Transverse colon (tissue), 4 donors: ENCODE data around the gene PICK1. TPM values are rescaled to one million over a fixed set of nuclear protein-coding genes. Genes with fewer than 3 reads are reported as not detected.
"Not testable (repeated sequence)": the region's sequence is repeated elsewhere in the genome, so short reads cannot be mapped to it uniquely, and the experiment has no call there.

Experiments used
- DNase-seq: peaks from one replicate; pipeline ENCODE4 v3.0.0-alpha.2; 2019
- H3K27ac ChIP-seq, 4 donors: fragments of 200-600 bp; sonication (generic); 2 replicates each; pipeline ENCODE4 v1.5.1; 2016 to 2018; ENCODE audit warnings: inconsistent platforms in 4 of 4
- H3K27me3 ChIP-seq: fragments of 200-600 bp; sonication (generic); 2 replicates; pipeline ENCODE4 v1.5.1; 2017; ENCODE audit warnings: inconsistent platforms
- H3K36me3 ChIP-seq, 4 donors: fragments of 200-600 bp; sonication (generic); 2 replicates each; pipeline ENCODE4 v1.5.1; 2017 to 2019; ENCODE audit warnings: inconsistent platforms in 4 of 4
- H3K4me1 ChIP-seq, 4 donors: fragments of 200-600 bp; sonication (generic); 2 replicates each; pipeline ENCODE4 v1.5.1; 2017 to 2020; ENCODE audit warnings: inconsistent platforms in 4 of 4
- H3K4me3 ChIP-seq, 4 donors: fragments of 200-600 bp; sonication (generic); 1 replicate in 1 of 4; 2 replicates in 3 of 4; pipeline versions ENCODE4 v1.5.1 to v1.6.1; 2017 to 2019; ENCODE audit warnings: inconsistent platforms in 4 of 4
- H3K9me3 ChIP-seq, 2 donors: fragments of 200-600 bp; sonication (generic); 2 replicates each; pipeline ENCODE4 v1.5.1; 2017 to 2019; ENCODE audit warnings: inconsistent platforms in 2 of 2
- EP300 ChIP-seq: sonication (generic); formaldehyde crosslinking; IDR thresholded peaks from one replicate; pipeline ENCODE4 v1.6.1; 2017; ENCODE audit warnings: antibody characterized with exemption, low read depth
- POLR2A ChIP-seq: fragments of 450-650 bp; IDR thresholded peaks from one replicate; pipeline ENCODE4 v1.6.1; 2016; ENCODE audit warnings: antibody characterized with exemption, mild to moderate bottlenecking, moderate library complexity
- POLR2AphosphoS5 ChIP-seq, 3 donors: sonication (generic); formaldehyde crosslinking; IDR thresholded peaks; one replicate each; pipeline ENCODE4 v1.6.1; 2016; ENCODE audit warnings: antibody characterized with exemption in 3 of 3
- WGBS, 2 donors: methylation state at CpG; one replicate each; pipeline ENCODE4 v1.1.5; 2018; ENCODE audit warnings: low coverage in 1 of 2; 5-methylcytosine and 5-hydroxymethylcytosine counted together
- in situ Hi-C, 4 donors: fragments of 200-750 bp; cut with MboI; loops; one replicate each; pipeline versions ENCODE4 v1.15.0 to v1.15.1; 2017; ENCODE audit warnings: low sequenced_read_pairs in 3 of 4, low pct_ligation_motif_present in 1 of 4, low pct_unique_long_range_greater_than_20kb in 1 of 4
- intact Hi-C: fragments of 100-400 bp; cut with DNase I; formaldehyde crosslinking; loops from one replicate; pipeline ENCODE4 v1.15.1; 2023; ENCODE audit warnings: low total_unique reads
- total RNA-seq, 4 donors: library from RNA; depleted of rRNA; stranded (reverse); fragments of >200 nt; gene quantifications; one replicate each; pipeline ENCODE4 v1.1.0, GENCODE V29; 2016
- TF ChIP-seq, protein P1 (sequence below), 5 experiments: fragments of 200-600 bp in 3 of 5; fragments of 450-650 bp in 2 of 5; sonication (generic) in 3 of 5; IDR thresholded peaks; 1 replicate in 2 of 5; 2 replicates in 3 of 5; pipeline ENCODE4 v1.5.1; 2016 to 2017; ENCODE audit warnings: antibody characterized with exemption in 5 of 5, inconsistent platforms in 3 of 5, mild to moderate bottlenecking in 2 of 5, moderate library complexity in 1 of 5

PICK1 gene
- total RNA-seq, 4 donors from 2014 or later, result 34.3 to 127 (median 69.3) TPM

GRCh38 chr22:38118182-38118581 is 61.0 kb downstream of the PICK1 start:
- in situ Hi-C loops, result loop anchor here in 3 of 4 donors (25.0 kb wide), 3 partner anchors 119 to 244 kb away; no protein-coding TSS in a partner anchor
- Histone ChIP-seq H3K27ac (no peak overlapping the region), H3K27me3 (no peaks in the 10 kb centered on the region), H3K4me1 (peaks cover 0 to 12% (median 5%) of the 10 kb centered on the region in 4 donors), H3K36me3 (no peaks in the 10 kb centered on the region), H3K4me3 (no peak overlapping the region), H3K9me3 (no peaks in the 10 kb centered on the region)
- intact Hi-C loops, result loop anchor here (10.0 kb wide), 1 partner anchor 117 kb away; no protein-coding TSS in a partner anchor
- no peak for DNase-seq
- 82 to 84% methylated on average over 2 to 3 of the region's 3 CpGs for WGBS, 2 donors
- TF ChIP-seq EP300, result no peak
- TF ChIP-seq, protein P1, sequence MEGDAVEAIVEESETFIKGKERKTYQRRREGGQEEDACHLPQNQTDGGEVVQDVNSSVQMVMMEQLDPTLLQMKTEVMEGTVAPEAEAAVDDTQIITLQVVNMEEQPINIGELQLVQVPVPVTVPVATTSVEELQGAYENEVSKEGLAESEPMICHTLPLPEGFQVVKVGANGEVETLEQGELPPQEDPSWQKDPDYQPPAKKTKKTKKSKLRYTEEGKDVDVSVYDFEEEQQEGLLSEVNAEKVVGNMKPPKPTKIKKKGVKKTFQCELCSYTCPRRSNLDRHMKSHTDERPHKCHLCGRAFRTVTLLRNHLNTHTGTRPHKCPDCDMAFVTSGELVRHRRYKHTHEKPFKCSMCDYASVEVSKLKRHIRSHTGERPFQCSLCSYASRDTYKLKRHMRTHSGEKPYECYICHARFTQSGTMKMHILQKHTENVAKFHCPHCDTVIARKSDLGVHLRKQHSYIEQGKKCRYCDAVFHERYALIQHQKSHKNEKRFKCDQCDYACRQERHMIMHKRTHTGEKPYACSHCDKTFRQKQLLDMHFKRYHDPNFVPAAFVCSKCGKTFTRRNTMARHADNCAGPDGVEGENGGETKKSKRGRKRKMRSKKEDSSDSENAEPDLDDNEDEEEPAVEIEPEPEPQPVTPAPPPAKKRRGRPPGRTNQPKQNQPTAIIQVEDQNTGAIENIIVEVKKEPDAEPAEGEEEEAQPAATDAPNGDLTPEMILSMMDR (IDR thresholded peaks at IDR 0.05), result no peak
- TF ChIP-seq POLR2AphosphoS5 (IDR thresholded peaks at IDR 0.05), result no peak
- TF ChIP-seq POLR2A, result no peak

- not testable (repeated sequence) for H3K27ac ChIP-seq, H3K36me3 ChIP-seq, H3K4me3 ChIP-seq, H3K27me3 ChIP-seq, DNase-seq, H3K9me3 ChIP-seq
- peaks cover 0 to 12% (median 5%) of the 10 kb centered on the region in 4 donors for H3K4me1 ChIP-seq
- intact Hi-C loops, result loop anchor here (10.0 kb wide), 1 partner anchor 116 kb away; no protein-coding TSS in a partner anchor
- in situ Hi-C loops, result loop anchor here in 3 of 4 donors (25.0 kb wide), 3 partner anchors 119 to 244 kb away; no protein-coding TSS in a partner anchor
- WGBS, 2 donors, result 71 to 98% methylated on average over 1 to 2 of the region's 2 CpGs
These were observed 61.5 kb downstream of the PICK1 start for GRCh38 chr22:38118747-38119146.

- Histone ChIP-seq H3K9me3 (no peaks in the 10 kb centered on the region), H3K36me3 (no peaks in the 10 kb centered on the region), H3K27me3 (no peaks in the 10 kb centered on the region), H3K4me3 (no peak overlapping the region), H3K27ac (no peak overlapping the region), H3K4me1 (peaks cover 0 to 5% (median 2%) of the 10 kb centered on the region in 4 donors)
- intact Hi-C loops, result no loop called here
- WGBS, 2 donors, result 85% methylated on average over 24 of the region's 28 CpGs; no CpG with 5 or more reads in 1 of the 2 donors
- no peak for TF ChIP-seq EP300
- TF ChIP-seq POLR2A, result no peak
- TF ChIP-seq, protein P1 (IDR thresholded peaks at IDR 0.05), result no peak
- no peak for TF ChIP-seq POLR2AphosphoS5 (IDR thresholded peaks at IDR 0.05)
- DNase-seq, result peak; percentile 58
- in situ Hi-C loops, result loop anchor here in 3 of 4 donors (25.0 kb wide), 3 partner anchors 117 to 242 kb away; no protein-coding TSS in a partner anchor
These were observed 63.3 kb downstream of the PICK1 start for GRCh38 chr22:38120359-38121110.

GRCh38 chr22:38122616-38123015 is 65.4 kb downstream of the PICK1 start:
- no peak for TF ChIP-seq EP300
- TF ChIP-seq, protein P1 (IDR thresholded peaks at IDR 0.05), result no peak
- no peak for TF ChIP-seq POLR2AphosphoS5 (IDR thresholded peaks at IDR 0.05)
- TF ChIP-seq POLR2A, result no peak
- Histone ChIP-seq H3K4me1 (peaks cover 0 to 5% (median 2%) of the 10 kb centered on the region in 4 donors), H3K36me3 (no peaks in the 10 kb centered on the region), H3K27me3 (no peaks in the 10 kb centered on the region), H3K9me3 (no peaks in the 10 kb centered on the region), H3K27ac (no peak overlapping the region), H3K4me3 (no peak overlapping the region)
- no peak for DNase-seq
- intact Hi-C loops, result loop anchor here (2.0 kb wide), 1 partner anchor 78 kb away; no protein-coding TSS in a partner anchor
- 70 to 78% methylated on average over 2 to 6 of the region's 6 CpGs for WGBS, 2 donors
- in situ Hi-C loops, result loop anchor here in 3 of 4 donors (25.0 kb wide), 3 partner anchors 115 to 240 kb away; no protein-coding TSS in a partner anchor
